Mesodermal cell (in vitro differentiated cells): ENCODE measurements around the gene PXMP4.
A peak's percentile ranks its signal among the peaks of the same experiment; 100 is the strongest.
"Not testable (repeated sequence)": the region's sequence is repeated elsewhere in the genome, so short reads cannot be mapped to it uniquely, and the experiment has no call there.

Experiments used
- H3K27ac ChIP-seq: 2 replicates; pipeline ENCODE4 v1.7.0; 2013; ENCODE audit warnings: mild to moderate bottlenecking, low read depth, low read length, moderate library complexity; ENCODE audit not compliant: severe bottlenecking
- H3K36me3 ChIP-seq: 2 replicates; pipeline ENCODE4 v1.7.1; 2013; ENCODE audit warnings: mild to moderate bottlenecking, low read length, moderate library complexity; ENCODE audit not compliant: control insufficient read depth, insufficient read depth
- H3K4me1 ChIP-seq: one replicate; pipeline ENCODE4 v1.7.1; 2013; ENCODE audit warnings: mild to moderate bottlenecking, low read length; ENCODE audit not compliant: insufficient read depth, control insufficient read depth, poor library complexity, severe bottlenecking
- H3K4me3 ChIP-seq: 2 replicates; pipeline ENCODE4 v1.7.0; 2013; ENCODE audit warnings: low read length, control low read depth, mild to moderate bottlenecking; ENCODE audit not compliant: insufficient read depth, poor library complexity, severe bottlenecking; ENCODE audit errors: extremely low read depth
- H3K9me3 ChIP-seq: 2 replicates; pipeline ENCODE4 v1.7.1; 2013; ENCODE audit warnings: mild to moderate bottlenecking, low read length, moderate library complexity; ENCODE audit not compliant: control insufficient read depth
- WGBS, 2 experiments: methylation state at CpG; one replicate each; pipeline ENCODE4 v1.1.5; 2013; ENCODE audit warnings: missing lambda C conversion rate in 2 of 2; ENCODE audit not compliant: insufficient coverage in 2 of 2; 5-methylcytosine and 5-hydroxymethylcytosine counted together

Gene PXMP4

DNA sequence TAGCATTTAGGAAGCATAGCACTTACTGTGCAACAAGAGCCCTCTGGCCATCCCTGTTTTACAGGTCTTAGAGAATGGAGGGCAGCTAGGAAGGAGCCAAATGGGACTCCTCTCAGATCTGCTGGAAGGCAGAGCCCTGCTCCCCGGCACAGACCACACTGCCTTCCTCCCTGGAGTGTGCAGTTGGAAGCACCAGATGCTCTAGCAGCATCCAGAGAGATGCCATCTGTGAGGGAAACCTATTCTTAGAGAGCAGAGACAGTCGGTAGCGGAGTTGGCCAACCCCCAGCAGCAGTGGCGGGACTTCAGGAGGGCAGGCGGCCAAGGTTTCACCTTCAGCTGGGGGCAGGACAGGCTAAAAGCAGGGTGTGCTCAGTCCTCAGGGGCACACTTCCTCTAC, 17.2 kb downstream of the PXMP4 start:
- no peaks in the 10 kb centered on the region for H3K36me3 ChIP-seq
- no peak overlapping the region for H3K27ac ChIP-seq
- H3K4me3 ChIP-seq = no peak overlapping the region
- WGBS, 2 experiments = 91 to 96% methylated on average over 5 of the region's 5 CpGs
- peaks cover 8% of the 10 kb centered on the region for H3K9me3 ChIP-seq
- H3K4me1 ChIP-seq = no peaks in the 10 kb centered on the region

DNA sequence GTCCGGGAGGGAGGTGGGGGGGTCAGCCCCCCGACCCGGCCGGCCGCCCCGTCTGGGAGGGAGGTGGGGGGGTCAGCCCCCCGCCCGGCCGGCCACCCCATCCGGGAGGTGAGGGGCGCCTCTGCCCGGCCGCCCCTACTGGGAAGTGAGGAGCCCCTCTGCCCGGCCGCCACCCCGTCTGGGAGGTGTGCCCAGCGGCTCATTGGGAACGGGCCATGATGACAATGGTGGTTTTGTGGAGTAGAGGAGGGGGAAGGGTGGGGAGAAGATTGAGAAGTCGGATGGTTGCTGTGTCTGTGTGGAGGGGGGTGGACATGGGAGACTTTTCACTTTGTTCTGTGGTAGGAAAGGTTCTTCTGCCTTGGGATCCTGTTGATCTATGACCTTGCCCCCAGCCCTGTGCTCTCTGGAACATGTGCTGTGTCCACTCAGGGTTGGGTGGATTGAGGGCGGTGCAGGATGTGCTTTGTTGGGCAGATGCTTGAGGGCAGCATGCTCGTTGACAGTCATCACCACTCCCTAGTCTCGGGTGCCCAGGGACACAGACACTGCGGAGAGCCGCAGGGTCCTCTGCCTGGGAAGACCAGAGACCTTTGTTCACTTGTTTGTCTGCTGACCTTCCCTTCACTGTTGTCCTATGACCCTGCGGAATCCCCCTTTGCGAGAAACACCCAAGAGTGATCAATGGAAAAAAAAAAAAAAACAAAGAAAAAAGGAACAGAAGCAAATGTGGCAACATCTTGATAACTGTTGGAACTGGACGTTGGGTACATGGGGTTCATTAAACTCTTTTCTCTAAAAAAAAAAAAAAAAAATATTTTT, 18.3 kb downstream of the PXMP4 start:
- 90 to 95% methylated on average over 10 to 13 of the region's 27 CpGs for WGBS, 2 experiments
- no peaks in the 10 kb centered on the region for H3K36me3 ChIP-seq
- peaks cover 8% of the 10 kb centered on the region for H3K9me3 ChIP-seq
- peaks cover 6% of the 10 kb centered on the region for H3K4me1 ChIP-seq
- H3K4me3 ChIP-seq = no peak overlapping the region
- H3K27ac ChIP-seq = no peak overlapping the region

DNA sequence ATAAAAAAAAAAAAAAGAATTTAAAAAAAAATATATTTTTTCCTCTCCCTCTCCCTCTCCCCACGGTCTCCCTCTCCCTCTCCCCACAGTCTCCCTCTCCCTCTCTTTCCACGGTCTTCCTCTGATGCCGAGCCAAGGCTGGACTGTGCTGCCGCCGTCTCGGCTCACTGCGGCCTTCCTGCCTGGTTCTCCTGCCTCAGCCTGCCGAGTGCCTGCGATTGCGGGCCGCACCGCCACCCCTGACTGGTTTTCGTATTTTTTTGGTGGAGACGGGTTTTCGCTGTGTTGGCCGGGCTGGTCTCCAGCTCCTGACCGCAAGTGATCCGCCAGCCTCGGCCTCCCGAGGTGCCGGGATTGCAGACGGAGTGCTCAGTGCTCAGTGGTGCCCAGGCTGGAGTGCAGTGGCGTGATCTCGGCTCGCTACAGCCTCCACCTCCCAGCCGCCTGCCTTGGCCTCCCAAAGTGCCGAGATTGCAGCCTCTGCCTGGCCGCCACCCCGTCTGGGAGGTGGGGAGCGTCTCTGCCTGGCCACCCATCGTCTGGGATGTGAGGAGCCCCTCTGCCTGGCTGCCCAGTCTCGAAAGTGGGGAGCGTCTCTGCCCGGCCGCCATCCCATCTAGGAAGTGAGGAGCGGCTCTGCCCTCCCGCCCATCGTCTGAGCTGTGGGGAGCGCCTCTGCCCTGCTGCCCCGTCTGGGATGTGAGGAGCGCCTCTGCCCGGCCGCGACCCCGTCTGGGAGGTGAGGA, 19.2 kb downstream of the PXMP4 start:
- H3K9me3 ChIP-seq, H3K27ac ChIP-seq, H3K36me3 ChIP-seq, H3K4me3 ChIP-seq, H3K4me1 ChIP-seq: not testable (repeated sequence)
- WGBS, 2 experiments = 94% methylated on average over 19 to 34 of the region's 45 CpGs

DNA sequence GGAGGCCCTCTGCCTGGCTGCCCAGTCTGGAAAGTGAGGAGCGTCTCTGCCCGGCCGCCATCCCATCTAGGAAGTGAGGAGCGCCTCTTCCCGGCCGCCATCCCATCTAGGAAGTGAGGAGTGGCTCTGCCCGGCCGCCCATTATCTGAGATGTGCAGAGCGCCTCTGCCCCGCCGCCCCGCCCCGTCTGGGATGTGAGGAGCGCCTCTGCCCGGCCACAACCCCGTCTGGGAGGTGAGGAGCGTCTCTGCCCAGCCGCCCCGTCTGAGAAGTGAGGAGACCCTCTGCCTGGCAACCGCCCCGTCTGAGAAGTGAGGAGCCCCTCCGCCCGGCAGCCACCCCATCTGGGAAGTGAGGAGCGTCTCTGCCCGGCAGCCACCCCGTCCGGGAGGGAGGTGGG, 21.1 kb downstream of the PXMP4 start:
- H3K4me1 ChIP-seq = peaks cover 11% of the 10 kb centered on the region
- not testable (repeated sequence) for H3K4me3 ChIP-seq, H3K9me3 ChIP-seq, H3K36me3 ChIP-seq, H3K27ac ChIP-seq
- 92 to 100% methylated on average over 7 to 10 of the region's 27 CpGs for WGBS, 2 experiments

DNA sequence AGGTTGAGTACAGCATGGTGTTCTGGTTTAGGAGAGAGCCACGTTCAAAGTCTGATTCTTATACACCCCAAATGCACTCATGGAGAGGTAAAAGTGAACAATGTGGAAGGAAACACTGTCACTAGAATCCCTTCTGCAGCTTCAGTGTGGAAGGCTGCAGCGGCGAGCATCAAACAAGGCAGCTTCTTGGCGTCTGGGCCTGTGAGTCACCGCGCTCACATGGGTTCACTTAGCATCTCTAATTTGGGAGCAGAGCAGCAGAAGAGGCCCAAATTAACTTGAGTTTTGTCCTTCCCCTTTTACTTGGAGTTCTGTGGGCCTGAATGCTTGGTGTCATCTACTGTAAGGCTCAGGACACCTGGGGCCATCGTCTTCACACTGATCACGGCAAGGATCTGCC, 23.0 kb downstream of the PXMP4 start:
- H3K4me1 ChIP-seq = peaks cover 16% of the 10 kb centered on the region
- H3K9me3 ChIP-seq = peaks cover 3% of the 10 kb centered on the region
- H3K27ac ChIP-seq = no peak overlapping the region
- H3K4me3 ChIP-seq = no peak overlapping the region
- 84 to 88% methylated on average over 7 of the region's 8 CpGs for WGBS, 2 experiments
- H3K36me3 ChIP-seq = no peaks in the 10 kb centered on the region

DNA sequence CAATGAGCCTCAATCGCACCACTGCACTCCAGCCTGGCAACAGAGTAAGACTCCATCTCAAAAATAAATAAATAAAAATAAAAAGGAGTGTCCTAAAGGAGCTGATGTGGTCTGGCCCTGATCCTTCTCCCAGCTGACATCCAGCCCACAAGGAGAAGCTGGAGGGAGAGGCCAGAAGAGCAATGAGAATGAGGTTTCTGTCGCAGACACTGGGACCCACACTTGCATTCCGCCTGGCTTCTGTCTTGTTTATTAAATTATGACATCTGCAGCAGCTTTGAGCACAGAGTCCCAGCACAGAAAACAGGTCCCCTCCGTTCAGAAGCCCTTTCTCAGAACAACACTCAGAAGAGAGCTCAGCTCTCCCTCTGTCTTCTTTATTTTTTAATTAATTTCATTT, 23.7 kb downstream of the PXMP4 start:
- Histone ChIP-seq H3K36me3 (no peaks in the 10 kb centered on the region), H3K4me3 (no peak overlapping the region), H3K4me1 (peaks cover 16% of the 10 kb centered on the region), H3K9me3 (peaks cover 3% of the 10 kb centered on the region), H3K27ac (no peak overlapping the region)
- WGBS, 2 experiments = 95 to 100% methylated on average over 2 to 3 of the region's 4 CpGs

DNA sequence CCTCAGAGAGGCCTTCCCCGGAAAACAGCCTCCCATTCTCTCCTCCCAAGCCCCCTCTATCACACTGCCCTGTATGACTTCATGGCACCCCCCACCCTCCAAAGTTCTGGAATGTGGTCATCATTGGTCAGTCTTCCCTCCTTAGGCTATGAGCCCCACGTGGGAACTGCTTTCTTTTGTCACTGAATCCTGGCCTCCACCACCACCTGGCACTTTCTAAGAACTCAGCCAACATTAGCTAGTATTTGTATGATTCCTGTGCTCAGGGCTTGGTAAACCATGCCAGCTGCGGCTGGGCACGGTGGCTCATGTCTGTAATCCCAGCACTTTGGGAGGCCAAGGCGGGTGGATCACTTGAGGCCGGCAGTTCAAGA, 25.5 kb downstream of the PXMP4 start:
- Histone ChIP-seq H3K4me3 (no peak overlapping the region), H3K9me3 (peaks cover 3% of the 10 kb centered on the region), H3K4me1 (peaks cover 20% of the 10 kb centered on the region), H3K36me3 (no peaks in the 10 kb centered on the region), H3K27ac (no peak overlapping the region)
- WGBS, 2 experiments = 80 to 82% methylated on average over 6 of the region's 6 CpGs

DNA sequence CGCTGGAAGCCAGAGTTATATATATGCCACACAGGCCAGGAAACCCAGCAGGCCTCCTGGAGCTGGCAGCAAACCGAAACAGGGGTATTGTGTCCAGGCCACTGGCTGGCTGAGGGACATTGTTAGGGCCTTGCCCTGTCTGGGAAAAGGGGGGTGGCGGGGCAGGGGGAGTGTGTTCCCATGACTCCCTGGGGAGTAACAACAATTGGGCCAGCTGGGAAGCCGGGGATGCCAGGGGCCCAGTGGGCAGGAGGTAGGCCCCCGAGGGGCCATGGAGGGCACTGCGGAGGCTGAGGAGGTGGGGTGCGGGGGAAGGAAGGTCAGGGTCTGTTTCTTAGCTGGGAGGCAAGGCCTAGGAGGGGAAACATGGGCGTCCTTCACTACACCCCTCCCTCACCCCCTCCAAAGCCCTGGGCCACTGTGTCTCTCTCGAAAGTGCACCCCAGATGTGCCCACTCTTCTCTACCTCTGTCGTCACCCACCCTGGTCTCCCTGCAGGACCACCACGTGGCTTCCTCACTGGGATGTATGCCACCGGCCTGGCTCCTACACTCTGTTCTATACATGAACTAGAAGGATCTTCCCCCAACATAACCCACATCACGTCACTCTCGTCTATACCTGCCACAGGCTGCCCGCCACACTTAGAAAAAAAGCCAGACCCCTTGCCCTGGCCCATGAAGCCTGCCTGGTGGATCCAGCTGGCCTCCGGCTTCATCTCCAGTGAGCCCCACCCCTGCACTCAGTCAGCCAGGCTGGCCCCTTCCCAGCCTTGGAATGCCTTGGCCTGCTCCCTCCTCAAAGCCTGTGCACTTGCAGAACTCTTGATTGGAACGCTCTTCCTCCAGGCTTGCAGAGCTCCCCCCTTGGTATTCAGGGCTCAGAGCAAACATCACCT, 26.1 kb downstream of the PXMP4 start:
- Histone ChIP-seq H3K9me3 (peaks cover 3% of the 10 kb centered on the region), H3K36me3 (no peaks in the 10 kb centered on the region), H3K4me1 (peaks cover 24% of the 10 kb centered on the region), H3K27ac (peak overlapping the region; percentile 5), H3K4me3 (no peak overlapping the region)
- 80 to 82% methylated on average over 8 to 14 of the region's 17 CpGs for WGBS, 2 experiments

DNA sequence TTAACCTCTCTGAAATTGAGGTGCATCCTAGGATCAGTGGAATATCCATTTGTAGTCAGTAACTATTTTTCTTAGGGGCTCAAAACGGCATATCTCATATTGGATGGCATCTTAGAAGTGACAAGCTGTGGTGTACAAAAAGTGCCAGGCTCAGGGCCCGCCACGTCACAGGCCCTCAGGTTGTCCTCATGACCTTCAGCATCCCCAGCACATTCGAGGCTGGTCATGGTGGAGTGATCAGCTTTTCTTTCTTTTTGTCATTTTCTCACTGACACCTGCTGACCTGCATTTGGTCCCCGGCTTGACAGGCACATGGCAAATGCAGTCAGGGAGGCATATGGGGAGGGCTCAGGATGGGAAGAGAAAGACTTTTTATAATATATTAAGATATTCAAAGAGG, 26.8 kb downstream of the PXMP4 start:
- Histone ChIP-seq H3K9me3 (peaks cover 1% of the 10 kb centered on the region), H3K27ac (no peak overlapping the region), H3K4me1 (peaks cover 31% of the 10 kb centered on the region), H3K36me3 (no peaks in the 10 kb centered on the region), H3K4me3 (no peak overlapping the region)
- 90 to 95% methylated on average over 4 of the region's 5 CpGs for WGBS, 2 experiments

DNA sequence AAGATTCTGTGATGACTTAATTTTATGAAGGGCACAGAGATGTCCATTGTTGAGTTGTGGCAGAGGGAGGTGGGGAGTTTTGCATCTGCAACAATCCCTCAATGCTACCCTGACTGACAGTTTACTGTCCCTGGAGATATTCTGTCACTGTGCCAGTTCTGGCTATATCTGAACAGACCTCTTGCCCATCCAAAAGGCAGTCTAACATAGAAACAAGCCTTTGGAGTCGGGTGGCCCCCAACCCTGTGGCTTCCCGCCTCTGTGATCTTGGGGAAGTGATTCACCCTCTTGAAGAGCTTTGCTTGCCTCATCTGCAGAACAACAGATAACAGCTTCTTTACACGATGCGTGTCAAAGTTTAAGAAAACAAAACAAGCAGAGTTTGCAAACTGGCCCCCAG, 30.1 kb downstream of the PXMP4 start:
- 5 to 27% methylated on average over 2 of the region's 4 CpGs for WGBS, 2 experiments
- Histone ChIP-seq H3K4me3 (no peak overlapping the region), H3K27ac (peak overlapping the region; percentile 68), H3K9me3 (no peaks in the 10 kb centered on the region), H3K4me1 (peaks cover 38% of the 10 kb centered on the region), H3K36me3 (no peaks in the 10 kb centered on the region)
